Mesothelial cell of epicardium (in vitro differentiated cells): ENCODE data around the gene ME2. TPM values are rescaled to one million over a fixed set of nuclear protein-coding genes. Genes with fewer than 3 reads are reported as not detected.
"Not testable (repeated sequence)": the region's sequence is repeated elsewhere in the genome, so short reads cannot be mapped to it uniquely, and the experiment has no call there.

ENCODE experiments used
- DNase-seq, 2 experiments: peaks; one replicate each; pipeline ENCODE4 v3.0.0; 2021; ENCODE audit warnings: low spot score in 2 of 2; ENCODE audit not compliant: unreplicated experiment in 2 of 2
- H3K27ac Mint-ChIP-seq: 2 replicates; pipeline ENCODE4 v1.8.0; 2021; ENCODE audit warnings: mixed read lengths
- H3K27me3 Mint-ChIP-seq: 2 replicates; pipeline ENCODE4 v1.8.0; 2021; ENCODE audit warnings: low read depth, mixed read lengths
- H3K36me3 Mint-ChIP-seq: 2 replicates; pipeline ENCODE4 v1.8.0; 2021; ENCODE audit warnings: mixed read lengths
- H3K4me1 Mint-ChIP-seq: 2 replicates; pipeline ENCODE4 v1.8.0; 2021; ENCODE audit warnings: mixed read lengths
- H3K4me3 Mint-ChIP-seq: 2 replicates; pipeline ENCODE4 v1.8.0; 2021; ENCODE audit warnings: mild to moderate bottlenecking, moderate library complexity, mixed read lengths
- H3K9me3 Mint-ChIP-seq: 2 replicates; pipeline ENCODE4 v1.8.0; 2021; ENCODE audit warnings: mixed read lengths
- total RNA-seq: library from RNA; stranded (reverse); gene quantifications from 3 replicates; pipeline ENCODE4 v1.2.1, GENCODE V29; 2021
- TF ChIP-seq, protein P1 (sequence below): fragments of 200-600 bp; sonication (generic); IDR thresholded peaks from one replicate; pipeline ENCODE4 v1.5.0; 2021; ENCODE audit warnings: antibody characterized with exemption; ENCODE audit not compliant: unreplicated experiment

ME2 gene
- total RNA-seq, 1 donor from 2014 or later = 37.3 TPM

DNA sequence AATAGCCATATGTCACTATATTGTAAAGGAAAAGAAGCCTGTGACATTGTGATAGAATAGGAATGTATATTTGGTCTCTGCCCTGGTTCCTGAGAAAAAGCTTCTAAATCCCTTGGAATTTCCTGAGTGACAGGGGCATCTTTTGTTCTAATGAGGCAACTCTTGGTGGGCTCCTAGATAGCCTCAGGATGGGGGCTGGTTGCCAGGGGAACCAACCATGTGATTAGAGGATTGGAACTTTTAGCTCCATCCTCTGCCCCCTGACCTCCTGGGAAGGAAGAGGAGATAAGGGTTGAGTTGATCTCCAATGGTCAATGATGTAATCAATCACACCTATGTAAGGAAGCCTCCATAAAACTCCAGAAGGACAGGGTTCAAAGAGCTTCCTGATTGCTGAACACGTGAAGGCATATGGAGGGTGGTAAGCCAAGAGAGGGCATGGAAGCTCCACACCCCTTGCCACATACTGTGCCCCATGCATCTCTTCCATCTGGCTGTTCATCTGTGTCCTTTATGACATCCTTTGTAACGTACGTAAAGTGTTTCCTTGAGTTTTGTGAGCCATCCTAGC lies 2.9 kb upstream of the ME2 start:
- no peak overlapping the region for H3K4me3 Mint-ChIP-seq
- H3K9me3 Mint-ChIP-seq = no peaks in the 10 kb centered on the region
- no peak overlapping the region for H3K27ac Mint-ChIP-seq
- no peak for DNase-seq
- H3K27me3 Mint-ChIP-seq = no peaks in the 10 kb centered on the region
- no peaks in the 10 kb centered on the region for H3K36me3 Mint-ChIP-seq
- TF ChIP-seq, protein P1, sequence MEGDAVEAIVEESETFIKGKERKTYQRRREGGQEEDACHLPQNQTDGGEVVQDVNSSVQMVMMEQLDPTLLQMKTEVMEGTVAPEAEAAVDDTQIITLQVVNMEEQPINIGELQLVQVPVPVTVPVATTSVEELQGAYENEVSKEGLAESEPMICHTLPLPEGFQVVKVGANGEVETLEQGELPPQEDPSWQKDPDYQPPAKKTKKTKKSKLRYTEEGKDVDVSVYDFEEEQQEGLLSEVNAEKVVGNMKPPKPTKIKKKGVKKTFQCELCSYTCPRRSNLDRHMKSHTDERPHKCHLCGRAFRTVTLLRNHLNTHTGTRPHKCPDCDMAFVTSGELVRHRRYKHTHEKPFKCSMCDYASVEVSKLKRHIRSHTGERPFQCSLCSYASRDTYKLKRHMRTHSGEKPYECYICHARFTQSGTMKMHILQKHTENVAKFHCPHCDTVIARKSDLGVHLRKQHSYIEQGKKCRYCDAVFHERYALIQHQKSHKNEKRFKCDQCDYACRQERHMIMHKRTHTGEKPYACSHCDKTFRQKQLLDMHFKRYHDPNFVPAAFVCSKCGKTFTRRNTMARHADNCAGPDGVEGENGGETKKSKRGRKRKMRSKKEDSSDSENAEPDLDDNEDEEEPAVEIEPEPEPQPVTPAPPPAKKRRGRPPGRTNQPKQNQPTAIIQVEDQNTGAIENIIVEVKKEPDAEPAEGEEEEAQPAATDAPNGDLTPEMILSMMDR = no peak
- H3K4me1 Mint-ChIP-seq = peaks cover 14% of the 10 kb centered on the region

DNA sequence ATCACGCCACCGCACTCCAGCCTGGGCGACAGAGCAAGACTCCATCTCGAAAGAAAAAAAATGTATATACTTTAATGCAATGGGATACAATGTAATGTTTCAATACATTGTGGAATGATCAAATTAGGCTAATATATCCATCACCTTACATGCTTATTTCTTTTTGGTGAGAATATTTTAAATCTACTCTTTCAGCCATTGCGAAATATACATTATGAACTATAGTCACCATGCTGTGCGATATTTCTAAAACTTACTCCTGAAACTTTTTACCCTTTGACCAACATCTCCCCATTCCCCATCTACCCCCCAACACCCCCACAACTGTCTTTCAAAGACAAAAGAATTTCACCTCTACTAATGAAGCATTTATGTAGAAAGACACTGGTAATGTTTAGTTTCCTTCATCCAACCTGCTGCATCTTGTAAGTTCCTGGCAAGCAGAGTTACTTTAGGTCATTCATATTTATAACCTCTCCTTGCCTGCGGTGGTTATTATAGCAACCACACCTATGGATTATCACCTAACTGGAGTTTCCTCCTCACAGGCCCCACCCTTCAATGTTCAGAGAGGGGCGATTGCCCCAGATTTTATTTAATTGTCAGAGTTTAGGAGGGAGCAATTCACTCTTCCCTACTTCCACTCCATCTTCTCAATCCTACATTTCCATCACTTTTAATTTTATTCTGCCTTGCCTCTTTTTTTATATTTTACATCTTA lies 1.2 kb upstream of the ME2 start:
- H3K27ac Mint-ChIP-seq = no peak overlapping the region
- TF ChIP-seq, protein P1 = no peak
- no peaks in the 10 kb centered on the region for H3K27me3 Mint-ChIP-seq
- H3K9me3 Mint-ChIP-seq = no peaks in the 10 kb centered on the region
- H3K36me3 Mint-ChIP-seq = no peaks in the 10 kb centered on the region
- H3K4me3 Mint-ChIP-seq = peak overlapping the region; percentile 96
- DNase-seq = no peak
- H3K4me1 Mint-ChIP-seq = peaks cover 14% of the 10 kb centered on the region

DNA sequence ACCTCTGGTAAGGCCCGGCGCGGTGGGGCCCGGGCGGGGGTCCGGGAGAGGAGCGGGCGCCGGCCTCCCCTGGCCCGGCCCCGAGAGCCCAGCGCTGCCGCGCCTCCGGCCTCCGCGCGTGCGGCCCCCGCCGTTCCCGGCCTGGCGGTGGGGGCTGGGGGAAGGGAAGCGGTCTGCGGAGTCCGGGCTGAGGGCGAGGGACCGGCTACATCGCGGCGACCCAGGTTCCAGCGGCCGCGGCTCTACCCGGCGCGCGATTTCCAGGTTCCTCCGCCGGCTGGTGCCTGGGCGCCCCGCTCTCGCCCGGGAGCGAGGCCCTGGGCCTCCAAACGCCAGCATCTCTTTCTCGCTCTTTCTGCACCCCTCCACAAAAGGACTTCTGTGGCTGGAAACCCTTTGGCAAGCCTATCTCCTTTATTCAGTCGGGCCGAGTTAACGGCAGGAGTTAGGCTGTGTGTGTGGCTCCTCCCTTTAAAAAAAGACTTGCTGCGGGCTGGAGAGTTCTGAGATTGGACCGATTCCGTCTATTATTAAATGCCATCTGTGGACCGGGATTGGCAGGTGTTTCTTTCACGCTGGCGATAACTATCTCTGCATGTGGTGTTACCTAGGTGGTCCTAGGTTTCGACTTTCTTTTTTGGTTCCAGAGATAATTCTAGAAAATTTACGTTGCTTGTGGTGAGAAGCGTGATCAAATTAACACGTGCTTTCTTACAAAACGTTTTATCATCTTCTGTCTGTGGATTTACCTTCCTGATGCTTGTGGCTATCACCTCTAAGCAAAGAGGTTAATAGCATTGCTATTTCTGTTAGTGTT lies 592 bp downstream of the ME2 start:
- no peaks in the 10 kb centered on the region for H3K27me3 Mint-ChIP-seq
- no peaks in the 10 kb centered on the region for H3K36me3 Mint-ChIP-seq
- TF ChIP-seq, protein P1 = no peak
- DNase-seq = no peak
- H3K4me1 Mint-ChIP-seq = peaks cover 14% of the 10 kb centered on the region
- H3K27ac Mint-ChIP-seq = peak overlapping the region; percentile 96
- H3K9me3 Mint-ChIP-seq = no peaks in the 10 kb centered on the region
- H3K4me3 Mint-ChIP-seq = peak overlapping the region; percentile 98

DNA sequence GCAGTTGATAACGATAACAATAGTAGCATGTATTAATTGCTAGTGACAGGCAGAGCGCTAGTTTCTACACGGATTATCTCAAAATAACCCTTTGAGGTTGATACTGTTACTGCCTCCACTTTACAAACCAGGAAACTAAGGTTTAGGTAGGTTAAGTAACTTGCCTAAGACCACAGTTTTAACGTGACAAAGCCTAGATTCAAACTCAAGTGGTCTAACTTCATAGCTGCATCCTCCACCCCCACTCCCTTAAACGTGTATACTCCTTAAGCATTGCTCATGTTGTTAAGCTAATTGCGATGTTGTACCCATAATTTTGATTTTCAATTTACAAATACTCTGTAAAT lies 1.2 kb downstream of the ME2 start:
- peak overlapping the region; percentile 96 for H3K27ac Mint-ChIP-seq
- no peak for DNase-seq
- TF ChIP-seq, protein P1 = no peak
- H3K9me3 Mint-ChIP-seq = no peaks in the 10 kb centered on the region
- H3K4me1 Mint-ChIP-seq = peaks cover 14% of the 10 kb centered on the region
- H3K27me3 Mint-ChIP-seq = no peaks in the 10 kb centered on the region
- H3K36me3 Mint-ChIP-seq = no peaks in the 10 kb centered on the region
- peak overlapping the region; percentile 98 for H3K4me3 Mint-ChIP-seq

DNA sequence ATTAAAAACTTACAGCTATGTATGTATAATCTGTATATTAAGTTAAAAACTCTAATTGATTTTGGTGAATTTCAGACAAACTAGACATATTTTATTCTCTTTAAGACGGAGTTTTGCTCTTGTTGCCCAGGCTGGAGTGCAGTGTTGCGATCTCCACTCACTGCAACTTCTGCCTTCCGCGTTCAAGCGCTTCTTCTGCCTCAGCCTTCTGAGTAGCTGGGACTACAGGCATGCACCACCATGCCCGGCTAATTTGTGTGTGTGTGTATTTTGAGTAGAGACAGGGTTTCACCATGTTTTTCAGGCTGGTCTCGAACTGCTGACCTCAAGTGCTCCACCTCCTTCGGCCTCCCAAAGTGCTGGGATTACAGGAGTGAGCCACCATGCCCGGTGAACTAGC lies 2.0 kb downstream of the ME2 start:
- H3K27ac Mint-ChIP-seq, H3K4me3 Mint-ChIP-seq, H3K9me3 Mint-ChIP-seq, H3K27me3 Mint-ChIP-seq, H3K36me3 Mint-ChIP-seq, DNase-seq: not testable (repeated sequence)
- peaks cover 14% of the 10 kb centered on the region for H3K4me1 Mint-ChIP-seq

DNA sequence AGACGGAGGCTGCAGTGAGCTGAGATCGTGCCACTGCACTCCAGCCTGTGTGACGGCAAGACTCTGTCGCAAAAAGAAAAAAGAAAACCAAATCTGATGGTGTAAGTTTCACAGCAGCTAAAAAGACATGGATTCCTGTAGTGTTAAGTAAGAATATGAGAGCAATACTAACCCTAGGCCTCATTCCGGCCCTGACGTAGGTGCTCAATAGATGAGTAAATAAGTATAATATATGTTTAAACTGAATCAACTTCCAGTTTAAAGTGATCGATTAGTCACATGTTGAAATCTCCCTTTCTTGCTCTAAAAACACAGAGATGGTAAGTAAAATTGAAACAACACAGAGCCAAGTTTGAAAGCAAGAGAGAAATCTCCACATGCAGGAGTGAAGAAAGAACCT lies 8.0 kb downstream of the ME2 start:
- no peak overlapping the region for H3K4me3 Mint-ChIP-seq
- peaks cover 1% of the 10 kb centered on the region for H3K36me3 Mint-ChIP-seq
- TF ChIP-seq, protein P1 = no peak
- H3K27ac Mint-ChIP-seq = no peak overlapping the region
- no peak for DNase-seq
- no peaks in the 10 kb centered on the region for H3K4me1 Mint-ChIP-seq
- H3K27me3 Mint-ChIP-seq = no peaks in the 10 kb centered on the region
- no peaks in the 10 kb centered on the region for H3K9me3 Mint-ChIP-seq
